Activated T-cell treated with anti-CD3 and anti-CD28 coated beads, Interleukin-2, amount 50 U/mL, for 24 hours (primary cell): Measurements from ENCODE around the gene COG6.

ENCODE experiments used
- DNase-seq: peaks from one replicate; pipeline ENCODE4 v3.0.0-alpha.2; 2020
- H3K27ac Mint-ChIP-seq: 2 replicates; pipeline ENCODE4 v1.8.0; 2020; ENCODE audit warnings: mild to moderate bottlenecking, mixed read lengths
- H3K27me3 Mint-ChIP-seq: 2 replicates; pipeline ENCODE4 v1.8.0; 2020; ENCODE audit warnings: mixed read lengths
- H3K36me3 Mint-ChIP-seq: 2 replicates; pipeline ENCODE4 v1.8.0; 2020; ENCODE audit warnings: low read depth, mixed read lengths
- H3K4me1 Mint-ChIP-seq: 2 replicates; pipeline ENCODE4 v1.8.0; 2020; ENCODE audit warnings: low read depth, mixed read lengths
- H3K4me3 Mint-ChIP-seq: 2 replicates; pipeline ENCODE4 v1.8.0; 2020; ENCODE audit warnings: mild to moderate bottlenecking, moderate library complexity, mixed read lengths
- H3K9me3 Mint-ChIP-seq: 2 replicates; pipeline ENCODE4 v1.8.0; 2020; ENCODE audit warnings: mixed read lengths

Gene COG6

GRCh38 chr13:39655569-39656324 lies at the start of gene COG6:
COG6 (plus strand) TSS chr13:39655662; CDS start chr13:39655727, 65 bp downstream.
- Mint-ChIP-seq H3K27me3 (no peaks in the 10 kb centered on the region), H3K36me3 (peaks cover 21% of the 10 kb centered on the region), H3K4me3 (peak within 1 kb of the TSS; percentile 89), H3K27ac (peak within 1 kb of the TSS; percentile 92), H3K4me1 (peaks cover 33% of the 10 kb centered on the region), H3K9me3 (peaks cover 4% of the 10 kb centered on the region)
- DNase-seq = peak; percentile 99

- Mint-ChIP-seq H3K4me1 (peaks cover 13% of the 10 kb centered on the region), H3K27ac (no peak overlapping the region), H3K9me3 (no peaks in the 10 kb centered on the region), H3K27me3 (peaks cover 41% of the 10 kb centered on the region), H3K36me3 (no peaks in the 10 kb centered on the region), H3K4me3 (no peak overlapping the region)
- DNase-seq = no peak
These were observed 49.7 kb upstream of the COG6 start for GRCh38 chr13:39605677-39606320.

DNA sequence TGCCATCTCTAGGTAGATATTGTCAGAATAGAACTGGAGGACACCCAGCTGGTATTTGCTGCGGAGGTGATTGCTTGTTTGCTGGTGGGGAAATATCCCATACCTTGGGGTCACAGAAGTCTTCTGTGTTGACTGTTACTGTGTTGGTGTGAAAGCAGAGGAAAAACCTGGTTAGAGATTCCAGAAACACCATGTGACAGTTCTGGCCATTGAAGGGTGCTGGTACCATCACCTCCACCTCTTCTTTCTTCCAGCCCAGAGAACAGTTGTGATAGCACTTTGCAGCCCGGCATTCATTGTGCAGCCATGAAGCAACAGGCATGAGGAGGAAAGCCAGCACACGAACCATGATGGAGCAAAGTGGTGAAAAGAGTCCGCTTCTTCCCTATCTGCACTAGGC lies 47.6 kb upstream of the COG6 start:
- no peaks in the 10 kb centered on the region for H3K9me3 Mint-ChIP-seq
- peaks cover 6% of the 10 kb centered on the region for H3K4me1 Mint-ChIP-seq
- H3K36me3 Mint-ChIP-seq = no peaks in the 10 kb centered on the region
- H3K27ac Mint-ChIP-seq = no peak overlapping the region
- peaks cover 24% of the 10 kb centered on the region for H3K27me3 Mint-ChIP-seq
- H3K4me3 Mint-ChIP-seq = no peak overlapping the region
- DNase-seq = no peak

DNA sequence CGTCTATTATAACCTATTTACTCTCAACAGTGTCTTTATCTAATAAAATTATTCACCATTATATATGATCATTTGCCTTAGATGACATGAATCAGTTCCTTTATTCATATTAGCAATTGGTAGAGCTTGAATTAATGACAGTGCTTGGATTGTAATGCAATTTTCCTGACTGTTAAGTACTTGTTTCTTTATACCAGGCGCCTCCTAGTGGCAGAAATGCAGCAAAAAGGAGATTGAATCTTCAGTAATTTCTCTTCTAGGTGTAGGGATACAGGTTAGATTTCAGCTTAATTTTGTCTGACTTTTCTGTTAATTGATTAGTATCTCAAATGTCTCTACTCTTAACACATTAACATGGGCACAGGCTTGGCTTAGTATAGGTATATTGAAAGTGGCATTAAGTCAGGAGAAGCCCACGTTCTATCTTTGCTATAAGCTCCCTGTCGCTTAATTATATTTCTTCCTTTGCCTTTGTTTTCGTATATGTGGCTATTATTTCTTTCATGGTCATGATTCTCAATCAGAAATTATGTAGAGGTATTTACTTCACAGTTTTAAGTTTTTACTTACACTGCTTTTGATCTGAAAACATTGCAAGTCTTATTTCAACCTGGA lies 43.3 kb upstream of the COG6 start:
- Mint-ChIP-seq H3K4me3 (no peak overlapping the region), H3K9me3 (no peaks in the 10 kb centered on the region), H3K36me3 (no peaks in the 10 kb centered on the region), H3K4me1 (no peaks in the 10 kb centered on the region), H3K27ac (no peak overlapping the region), H3K27me3 (peaks cover 7% of the 10 kb centered on the region)
- DNase-seq = peak; percentile 34

GRCh38 chr13:39616087-39616694 lies 39.3 kb upstream of the COG6 start:
- no peak for DNase-seq
- Mint-ChIP-seq H3K4me1 (no peaks in the 10 kb centered on the region), H3K9me3 (no peaks in the 10 kb centered on the region), H3K36me3 (no peaks in the 10 kb centered on the region), H3K4me3 (no peak overlapping the region), H3K27ac (no peak overlapping the region), H3K27me3 (peaks cover 12% of the 10 kb centered on the region)

DNA sequence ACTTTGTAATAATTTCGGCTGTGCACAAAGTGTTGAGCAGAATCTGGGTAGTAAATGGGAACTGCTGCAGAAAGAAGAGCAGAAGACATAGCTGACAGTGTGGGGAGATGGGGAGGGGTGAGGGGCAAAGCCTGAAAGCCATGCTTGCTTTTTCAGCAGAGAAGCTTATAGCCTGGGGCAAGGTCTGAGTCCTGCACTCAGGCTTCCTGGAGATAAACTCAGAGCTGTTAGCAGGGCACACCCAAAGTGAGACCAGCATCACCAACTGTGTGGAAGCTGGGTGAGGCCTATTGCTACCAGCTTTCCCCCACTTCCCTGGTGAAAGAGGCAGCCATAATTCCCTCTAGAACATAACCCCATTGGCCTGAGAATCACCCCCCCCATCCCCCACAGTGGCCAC lies 36.9 kb upstream of the COG6 start:
- H3K27me3 Mint-ChIP-seq = peaks cover 12% of the 10 kb centered on the region
- H3K27ac Mint-ChIP-seq = no peak overlapping the region
- no peaks in the 10 kb centered on the region for H3K4me1 Mint-ChIP-seq
- no peak overlapping the region for H3K4me3 Mint-ChIP-seq
- H3K9me3 Mint-ChIP-seq = no peaks in the 10 kb centered on the region
- no peak for DNase-seq
- H3K36me3 Mint-ChIP-seq = no peaks in the 10 kb centered on the region

DNA sequence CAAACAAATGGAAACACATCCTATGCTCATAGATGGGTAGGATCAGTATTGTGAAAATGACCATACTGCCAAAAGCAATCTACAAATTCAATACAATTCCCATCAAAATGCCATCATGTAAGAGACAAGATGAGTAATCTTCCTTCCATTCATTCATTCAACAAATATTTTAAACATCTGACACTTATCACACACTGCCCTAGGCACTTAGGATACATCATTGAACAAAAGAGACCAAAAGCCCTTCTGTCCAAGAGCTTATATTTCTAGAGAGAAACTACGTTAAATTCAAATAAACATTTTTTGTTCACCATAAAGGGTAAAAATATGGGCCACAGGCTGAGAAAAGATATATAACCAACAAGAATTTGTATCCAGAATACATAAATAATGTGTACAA lies 32.0 kb upstream of the COG6 start:
- no peaks in the 10 kb centered on the region for H3K9me3 Mint-ChIP-seq
- H3K4me3 Mint-ChIP-seq = no peak overlapping the region
- H3K4me1 Mint-ChIP-seq = no peaks in the 10 kb centered on the region
- no peak overlapping the region for H3K27ac Mint-ChIP-seq
- H3K27me3 Mint-ChIP-seq = peaks cover 7% of the 10 kb centered on the region
- H3K36me3 Mint-ChIP-seq = no peaks in the 10 kb centered on the region
- DNase-seq = no peak

- Mint-ChIP-seq H3K4me3 (no peak overlapping the region), H3K4me1 (no peaks in the 10 kb centered on the region), H3K36me3 (no peaks in the 10 kb centered on the region), H3K27ac (no peak overlapping the region), H3K9me3 (peaks cover 18% of the 10 kb centered on the region), H3K27me3 (peaks cover 24% of the 10 kb centered on the region)
- no peak for DNase-seq
These were observed 24.2 kb upstream of the COG6 start for GRCh38 chr13:39631307-39631706.

GRCh38 chr13:39632994-39633393 lies 22.5 kb upstream of the COG6 start:
- Mint-ChIP-seq H3K36me3 (no peaks in the 10 kb centered on the region), H3K4me1 (no peaks in the 10 kb centered on the region), H3K9me3 (peaks cover 24% of the 10 kb centered on the region), H3K4me3 (no peak overlapping the region), H3K27ac (no peak overlapping the region), H3K27me3 (peaks cover 35% of the 10 kb centered on the region)
- DNase-seq = no peak

- H3K27me3 Mint-ChIP-seq = peaks cover 47% of the 10 kb centered on the region
- no peak for DNase-seq
- H3K4me1 Mint-ChIP-seq = no peaks in the 10 kb centered on the region
- peaks cover 26% of the 10 kb centered on the region for H3K9me3 Mint-ChIP-seq
- no peaks in the 10 kb centered on the region for H3K36me3 Mint-ChIP-seq
- no peak overlapping the region for H3K4me3 Mint-ChIP-seq
- H3K27ac Mint-ChIP-seq = no peak overlapping the region
These were observed 19.9 kb upstream of the COG6 start for GRCh38 chr13:39635564-39635963.

GRCh38 chr13:39637890-39638289 lies 17.6 kb upstream of the COG6 start:
- Mint-ChIP-seq H3K4me3 (no peak overlapping the region), H3K36me3 (no peaks in the 10 kb centered on the region), H3K27ac (no peak overlapping the region), H3K4me1 (no peaks in the 10 kb centered on the region), H3K9me3 (peaks cover 8% of the 10 kb centered on the region), H3K27me3 (peaks cover 46% of the 10 kb centered on the region)
- no peak for DNase-seq

GRCh38 chr13:39641645-39642044 lies 13.8 kb upstream of the COG6 start:
- Mint-ChIP-seq H3K27me3 (peaks cover 28% of the 10 kb centered on the region), H3K36me3 (no peaks in the 10 kb centered on the region), H3K4me3 (no peak overlapping the region), H3K27ac (no peak overlapping the region), H3K9me3 (peaks cover 8% of the 10 kb centered on the region), H3K4me1 (no peaks in the 10 kb centered on the region)
- no peak for DNase-seq

DNA sequence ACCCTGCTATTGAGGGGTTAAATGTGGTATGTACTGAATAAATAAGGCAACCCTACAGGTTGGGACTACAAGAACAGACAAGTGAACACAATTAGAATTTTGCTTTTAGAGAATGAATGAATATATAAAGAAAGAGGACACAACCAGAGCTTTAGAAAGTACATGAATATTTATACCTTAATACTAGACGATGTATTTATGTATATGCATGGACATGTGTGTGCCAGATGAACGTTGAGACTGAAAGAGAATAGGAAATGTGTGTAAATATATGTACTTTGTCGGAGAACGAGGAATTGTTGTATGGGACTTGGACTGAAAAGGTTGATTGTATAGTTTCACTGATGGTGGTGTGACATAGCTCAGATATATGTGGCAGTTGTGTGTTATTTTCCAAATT lies 9.3 kb upstream of the COG6 start:
- peaks cover 6% of the 10 kb centered on the region for H3K27me3 Mint-ChIP-seq
- H3K4me1 Mint-ChIP-seq = no peaks in the 10 kb centered on the region
- H3K27ac Mint-ChIP-seq = no peak overlapping the region
- H3K9me3 Mint-ChIP-seq = no peaks in the 10 kb centered on the region
- H3K36me3 Mint-ChIP-seq = no peaks in the 10 kb centered on the region
- no peak overlapping the region for H3K4me3 Mint-ChIP-seq
- no peak for DNase-seq

DNA sequence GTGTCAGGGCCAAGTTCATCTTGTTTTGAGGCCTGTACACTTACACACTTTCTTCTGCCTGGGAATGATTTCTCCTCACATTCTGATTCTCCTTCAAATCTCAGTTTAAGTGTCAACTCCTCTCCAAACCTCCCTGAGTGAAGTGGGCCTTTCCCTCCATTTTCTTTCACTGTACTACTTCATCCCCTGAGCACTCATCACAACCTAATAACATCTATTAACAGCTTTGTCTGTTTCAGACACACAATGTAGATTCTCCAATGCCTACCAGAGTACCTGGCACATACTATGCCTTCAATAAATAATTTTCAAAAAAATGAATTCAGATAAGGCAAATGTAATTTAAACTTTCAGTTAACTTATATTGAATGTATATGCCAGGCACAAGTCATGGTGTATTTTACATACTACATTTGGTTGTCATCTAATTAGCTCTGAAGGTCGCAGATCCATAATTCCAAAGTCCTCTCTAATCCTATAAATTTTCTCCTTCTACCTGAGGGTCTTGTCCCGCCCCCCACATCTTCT lies 357 bp upstream of the COG6 start:
- H3K36me3 Mint-ChIP-seq = peaks cover 15% of the 10 kb centered on the region
- H3K4me3 Mint-ChIP-seq = peak overlapping the region; percentile 89
- H3K4me1 Mint-ChIP-seq = peaks cover 33% of the 10 kb centered on the region
- no peak for DNase-seq
- H3K9me3 Mint-ChIP-seq = peaks cover 4% of the 10 kb centered on the region
- no peaks in the 10 kb centered on the region for H3K27me3 Mint-ChIP-seq
- peak overlapping the region; percentile 92 for H3K27ac Mint-ChIP-seq
